ENCODE results near the gene ADAMTS16. TPM values are rescaled to one million over a fixed set of nuclear protein-coding genes. Genes with fewer than 3 reads are reported as not detected.

ADAMTS16 gene
- total and polyA plus RNA-seq, 2 experiments from 2014 or later, result 2.8 to 15.4 TPM

GRCh38 chr5:5327126-5327525 is 187.0 kb downstream of the ADAMTS16 start:
- Histone ChIP-seq H3K79me2 (replicated peaks; ENCODE audit: insufficient read depth) (no peaks in the 10 kb centered on the region), H3K4me2 (no peak overlapping the region), H4K20me1 (replicated peaks; ENCODE audit: insufficient read depth) (no peaks in the 10 kb centered on the region; the same call in 1 of the 2 replicates), H3K4me1 (ENCODE audit: insufficient read depth) (peaks cover 31% of the 10 kb centered on the region), H3F3A (replicated peaks; ENCODE audit: low read depth) (no peaks in the 10 kb centered on the region), H2AFZ (no peak overlapping the region), H3K27me3 (ENCODE audit: insufficient read depth) (no peaks in the 10 kb centered on the region), H3K27ac (ENCODE audit: low read depth) (no peak overlapping the region), H3K36me3 (ENCODE audit: insufficient read depth) (no peaks in the 10 kb centered on the region; the same call in 1 of the 2 replicates), H3K4me3 (no peak overlapping the region), H3K9me2 (ENCODE audit: insufficient read depth) (peaks cover 5% of the 10 kb centered on the region)
- H3K36me3 Mint-ChIP-seq (ENCODE audit: low read depth), result peaks cover 7% of the 10 kb centered on the region; the same call in 2 of the 3 replicates
- H3K9me3 Mint-ChIP-seq, result no peaks in the 10 kb centered on the region; the same call in 1 of the 3 replicates
- ATAC-seq (no peak), DNase-seq (ENCODE audit: low spot score) (no peak)
- peaks cover 45% of the 10 kb centered on the region for H3K4me1 Mint-ChIP-seq
- H3K4me3 Mint-ChIP-seq, result no peak overlapping the region
- TF ChIP-seq, protein P1, sequence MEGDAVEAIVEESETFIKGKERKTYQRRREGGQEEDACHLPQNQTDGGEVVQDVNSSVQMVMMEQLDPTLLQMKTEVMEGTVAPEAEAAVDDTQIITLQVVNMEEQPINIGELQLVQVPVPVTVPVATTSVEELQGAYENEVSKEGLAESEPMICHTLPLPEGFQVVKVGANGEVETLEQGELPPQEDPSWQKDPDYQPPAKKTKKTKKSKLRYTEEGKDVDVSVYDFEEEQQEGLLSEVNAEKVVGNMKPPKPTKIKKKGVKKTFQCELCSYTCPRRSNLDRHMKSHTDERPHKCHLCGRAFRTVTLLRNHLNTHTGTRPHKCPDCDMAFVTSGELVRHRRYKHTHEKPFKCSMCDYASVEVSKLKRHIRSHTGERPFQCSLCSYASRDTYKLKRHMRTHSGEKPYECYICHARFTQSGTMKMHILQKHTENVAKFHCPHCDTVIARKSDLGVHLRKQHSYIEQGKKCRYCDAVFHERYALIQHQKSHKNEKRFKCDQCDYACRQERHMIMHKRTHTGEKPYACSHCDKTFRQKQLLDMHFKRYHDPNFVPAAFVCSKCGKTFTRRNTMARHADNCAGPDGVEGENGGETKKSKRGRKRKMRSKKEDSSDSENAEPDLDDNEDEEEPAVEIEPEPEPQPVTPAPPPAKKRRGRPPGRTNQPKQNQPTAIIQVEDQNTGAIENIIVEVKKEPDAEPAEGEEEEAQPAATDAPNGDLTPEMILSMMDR (conservative IDR thresholded peaks at IDR 0.05; ENCODE audit: low read depth in 2 of 2), result no peak
- no peak for TF ChIP-seq STAT1 (IDR thresholded peaks at IDR 0.05; ENCODE audit: unreplicated experiment)
- TF ChIP-seq POLR2AphosphoS5 (IDR thresholded peaks at IDR 0.05; ENCODE audit: low read depth), result no peak
- TF ChIP-seq NANOG (IDR thresholded peaks at IDR 0.05; ENCODE audit: borderline replicate concordance), result no peak
- TF ChIP-seq ZNF331 (CRISPR knock-in tag; IDR thresholded peaks at IDR 0.05; ENCODE audit: low read depth), result no peak
- no peak for TF ChIP-seq EZH2 (IDR thresholded peaks at IDR 0.05; ENCODE audit: low read depth, unreplicated experiment)
- no peak for TF ChIP-seq JUNB (IDR thresholded peaks at IDR 0.05; ENCODE audit: unreplicated experiment)
- TF ChIP-seq, protein P2, sequence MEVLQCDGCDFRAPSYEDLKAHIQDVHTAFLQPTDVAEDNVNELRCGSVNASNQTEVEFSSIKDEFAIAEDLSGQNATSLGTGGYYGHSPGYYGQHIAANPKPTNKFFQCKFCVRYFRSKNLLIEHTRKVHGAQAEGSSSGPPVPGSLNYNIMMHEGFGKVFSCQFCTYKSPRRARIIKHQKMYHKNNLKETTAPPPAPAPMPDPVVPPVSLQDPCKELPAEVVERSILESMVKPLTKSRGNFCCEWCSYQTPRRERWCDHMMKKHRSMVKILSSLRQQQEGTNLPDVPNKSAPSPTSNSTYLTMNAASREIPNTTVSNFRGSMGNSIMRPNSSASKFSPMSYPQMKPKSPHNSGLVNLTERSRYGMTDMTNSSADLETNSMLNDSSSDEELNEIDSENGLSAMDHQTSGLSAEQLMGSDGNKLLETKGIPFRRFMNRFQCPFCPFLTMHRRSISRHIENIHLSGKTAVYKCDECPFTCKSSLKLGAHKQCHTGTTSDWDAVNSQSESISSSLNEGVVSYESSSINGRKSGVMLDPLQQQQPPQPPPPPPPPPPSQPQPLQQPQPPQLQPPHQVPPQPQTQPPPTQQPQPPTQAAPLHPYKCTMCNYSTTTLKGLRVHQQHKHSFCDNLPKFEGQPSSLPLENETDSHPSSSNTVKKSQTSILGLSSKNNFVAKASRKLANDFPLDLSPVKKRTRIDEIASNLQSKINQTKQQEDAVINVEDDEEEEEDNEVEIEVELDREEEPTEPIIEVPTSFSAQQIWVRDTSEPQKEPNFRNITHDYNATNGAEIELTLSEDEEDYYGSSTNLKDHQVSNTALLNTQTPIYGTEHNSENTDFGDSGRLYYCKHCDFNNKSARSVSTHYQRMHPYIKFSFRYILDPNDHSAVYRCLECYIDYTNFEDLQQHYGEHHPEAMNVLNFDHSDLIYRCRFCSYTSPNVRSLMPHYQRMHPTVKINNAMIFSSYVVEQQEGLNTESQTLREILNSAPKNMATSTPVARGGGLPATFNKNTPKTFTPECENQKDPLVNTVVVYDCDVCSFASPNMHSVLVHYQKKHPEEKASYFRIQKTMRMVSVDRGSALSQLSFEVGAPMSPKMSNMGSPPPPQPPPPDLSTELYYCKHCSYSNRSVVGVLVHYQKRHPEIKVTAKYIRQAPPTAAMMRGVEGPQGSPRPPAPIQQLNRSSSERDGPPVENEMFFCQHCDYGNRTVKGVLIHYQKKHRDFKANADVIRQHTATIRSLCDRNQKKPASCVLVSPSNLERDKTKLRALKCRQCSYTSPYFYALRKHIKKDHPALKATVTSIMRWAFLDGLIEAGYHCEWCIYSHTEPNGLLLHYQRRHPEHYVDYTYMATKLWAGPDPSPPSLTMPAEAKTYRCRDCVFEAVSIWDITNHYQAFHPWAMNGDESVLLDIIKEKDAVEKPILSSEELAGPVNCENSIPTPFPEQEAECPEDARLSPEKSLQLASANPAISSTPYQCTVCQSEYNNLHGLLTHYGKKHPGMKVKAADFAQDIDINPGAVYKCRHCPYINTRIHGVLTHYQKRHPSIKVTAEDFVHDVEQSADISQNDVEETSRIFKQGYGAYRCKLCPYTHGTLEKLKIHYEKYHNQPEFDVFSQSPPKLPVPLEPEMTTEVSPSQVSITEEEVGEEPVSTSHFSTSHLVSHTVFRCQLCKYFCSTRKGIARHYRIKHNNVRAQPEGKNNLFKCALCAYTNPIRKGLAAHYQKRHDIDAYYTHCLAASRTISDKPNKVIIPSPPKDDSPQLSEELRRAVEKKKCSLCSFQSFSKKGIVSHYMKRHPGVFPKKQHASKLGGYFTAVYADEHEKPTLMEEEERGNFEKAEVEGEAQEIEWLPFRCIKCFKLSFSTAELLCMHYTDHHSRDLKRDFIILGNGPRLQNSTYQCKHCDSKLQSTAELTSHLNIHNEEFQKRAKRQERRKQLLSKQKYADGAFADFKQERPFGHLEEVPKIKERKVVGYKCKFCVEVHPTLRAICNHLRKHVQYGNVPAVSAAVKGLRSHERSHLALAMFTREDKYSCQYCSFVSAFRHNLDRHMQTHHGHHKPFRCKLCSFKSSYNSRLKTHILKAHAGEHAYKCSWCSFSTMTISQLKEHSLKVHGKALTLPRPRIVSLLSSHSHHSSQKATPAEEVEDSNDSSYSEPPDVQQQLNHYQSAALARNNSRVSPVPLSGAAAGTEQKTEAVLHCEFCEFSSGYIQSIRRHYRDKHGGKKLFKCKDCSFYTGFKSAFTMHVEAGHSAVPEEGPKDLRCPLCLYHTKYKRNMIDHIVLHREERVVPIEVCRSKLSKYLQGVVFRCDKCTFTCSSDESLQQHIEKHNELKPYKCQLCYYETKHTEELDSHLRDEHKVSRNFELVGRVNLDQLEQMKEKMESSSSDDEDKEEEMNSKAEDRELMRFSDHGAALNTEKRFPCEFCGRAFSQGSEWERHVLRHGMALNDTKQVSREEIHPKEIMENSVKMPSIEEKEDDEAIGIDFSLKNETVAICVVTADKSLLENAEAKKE (CRISPR knock-in tag; IDR thresholded peaks at IDR 0.05), result no peak
- TF ChIP-seq REST (IDR thresholded peaks at IDR 0.05; ENCODE audit: unreplicated experiment), result no peak
- TF ChIP-seq ZNF114 (CRISPR knock-in tag; IDR thresholded peaks at IDR 0.05), result no peak
- no peak for TF ChIP-seq EZH2phosphoT487 (IDR thresholded peaks at IDR 0.05; ENCODE audit: unreplicated experiment)
- TF ChIP-seq, protein P3, sequence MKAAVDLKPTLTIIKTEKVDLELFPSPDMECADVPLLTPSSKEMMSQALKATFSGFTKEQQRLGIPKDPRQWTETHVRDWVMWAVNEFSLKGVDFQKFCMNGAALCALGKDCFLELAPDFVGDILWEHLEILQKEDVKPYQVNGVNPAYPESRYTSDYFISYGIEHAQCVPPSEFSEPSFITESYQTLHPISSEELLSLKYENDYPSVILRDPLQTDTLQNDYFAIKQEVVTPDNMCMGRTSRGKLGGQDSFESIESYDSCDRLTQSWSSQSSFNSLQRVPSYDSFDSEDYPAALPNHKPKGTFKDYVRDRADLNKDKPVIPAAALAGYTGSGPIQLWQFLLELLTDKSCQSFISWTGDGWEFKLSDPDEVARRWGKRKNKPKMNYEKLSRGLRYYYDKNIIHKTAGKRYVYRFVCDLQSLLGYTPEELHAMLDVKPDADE (IDR thresholded peaks at IDR 0.05), result no peak
- TF ChIP-seq CREB1 (CRISPR knock-in tag; IDR thresholded peaks at IDR 0.05; ENCODE audit: low read depth), result no peak
- peaks cover 14% of the 10 kb centered on the region for H3K27me3 Mint-ChIP-seq (ENCODE audit: insufficient read depth, low read depth, poor library complexity)
- no peak overlapping the region for H3K27ac Mint-ChIP-seq
